H1 (cell line): Measurements from ENCODE around the gene RBM38. TPM values are rescaled to one million over a fixed set of nuclear protein-coding genes. Genes with fewer than 3 reads are reported as not detected.

Experiments
- CTCF ChIA-PET: fragments of 300-600 bp; sonication (Branson Sonifier 250); formaldehyde crosslinking; loops from one replicate; lab custom pipeline; 2021; ENCODE audit not compliant: partially characterized antibody; lab: Charles Lee
- POLR2A ChIA-PET: fragments of 300-600 bp; sonication (Branson Sonifier 250); formaldehyde crosslinking; loops from one replicate; lab custom pipeline; 2021; ENCODE audit warnings: inconsistent platforms; ENCODE audit not compliant: partially characterized antibody; lab: Charles Lee
- DNase-seq, 2 experiments: peaks; one replicate each; pipeline versions ENCODE4 v3.0.0 to v3.0.0-alpha.2; 2010 to 2022; ENCODE audit warnings: low spot score in 2 of 2, low read depth in 1 of 2, mixed read lengths in 1 of 2
- FAIRE-seq: peaks from 2 replicates; lab custom pipeline; 2011; peaks lifted over from hg19 to GRCh38; lab: Jason Lieb, UNC
- H2AFZ ChIP-seq: 2 replicates; pipeline ENCODE4 v1.8.1; 2012; ENCODE audit warnings: low read length, inconsistent platforms
- H2AK5ac ChIP-seq: 2 replicates; pipeline ENCODE4 v1.6.1; 2013; ENCODE audit warnings: low read depth, low read length
- H2BK120ac ChIP-seq: replicated peaks from 2 replicates; pipeline ENCODE3; 2013; ENCODE audit warnings: low read depth, low read length, inconsistent platforms
- H2BK12ac ChIP-seq: 2 replicates; pipeline ENCODE4 v1.6.1; 2013; ENCODE audit warnings: low read depth, low read length
- H2BK15ac ChIP-seq: 2 replicates; pipeline ENCODE4 v1.6.1; 2013; ENCODE audit warnings: low read length
- H2BK20ac ChIP-seq: 2 replicates; pipeline ENCODE4 v1.6.1; 2013; ENCODE audit warnings: low read length
- H2BK5ac ChIP-seq: 2 replicates; pipeline ENCODE4 v1.6.1; 2013; ENCODE audit warnings: low read depth, low read length
- H3K14ac ChIP-seq: 2 replicates; pipeline ENCODE4 v1.6.1; 2013; ENCODE audit warnings: inconsistent platforms; ENCODE audit not compliant: insufficient read length
- H3K18ac ChIP-seq: 2 replicates; pipeline ENCODE4 v1.6.1; 2013; ENCODE audit warnings: low read length; ENCODE audit errors: extremely low read depth
- H3K23ac ChIP-seq: 2 replicates; pipeline ENCODE4 v1.6.1; 2013; ENCODE audit warnings: inconsistent platforms; ENCODE audit not compliant: insufficient read length
- H3K23me2 ChIP-seq: 2 replicates; pipeline ENCODE4 v1.6.1; 2013; ENCODE audit warnings: low read depth, low read length
- H3K27ac ChIP-seq: 2 replicates; pipeline ENCODE4 v1.6.1; 2011; ENCODE audit warnings: low read depth, low read length, inconsistent platforms
- H3K27me3 ChIP-seq, 4 experiments: replicated peaks in 1 of 4; 1 replicate in 1 of 4; 2 replicates in 3 of 4; pipeline versions ENCODE4 v1.6.1 to v1.8.1; 2011 to 2013; ENCODE audit warnings: low read length in 3 of 4, mild to moderate bottlenecking in 3 of 4, inconsistent platforms in 2 of 4, mixed read lengths in 2 of 4, moderate library complexity in 1 of 4; ENCODE audit not compliant: control insufficient read depth in 3 of 4, insufficient read depth in 3 of 4; ENCODE audit errors: extremely low read depth in 1 of 4
- H3K36me3 ChIP-seq, 4 experiments: 2 replicates each; pipeline versions ENCODE4 v1.6.1 to v1.8.1; 2011 to 2013; ENCODE audit warnings: mild to moderate bottlenecking in 4 of 4, low read length in 3 of 4, moderate library complexity in 2 of 4, control low read depth in 1 of 4, inconsistent platforms in 1 of 4; ENCODE audit not compliant: insufficient read depth in 4 of 4, control insufficient read depth in 2 of 4
- H3K4ac ChIP-seq: replicated peaks from 2 replicates; pipeline ENCODE3; 2013; ENCODE audit warnings: low read length, low read depth, mixed read lengths, inconsistent platforms; ENCODE audit not compliant: insufficient read length
- H3K4me1 ChIP-seq, 4 experiments: replicated peaks in 1 of 4; 1 replicate in 1 of 4; 2 replicates in 3 of 4; pipeline versions ENCODE4 v1.6.1 to v1.8.1; 2011 to 2013; ENCODE audit warnings: low read length in 3 of 4, inconsistent platforms in 2 of 4, mixed read lengths in 1 of 4; ENCODE audit not compliant: insufficient read depth in 4 of 4, control insufficient read depth in 3 of 4
- H3K4me2 ChIP-seq, 2 experiments: 2 replicates each; pipeline versions ENCODE4 v1.6.1 to v1.8.1; 2011 to 2013; ENCODE audit warnings: low read depth in 2 of 2, low read length in 2 of 2, control low read depth in 1 of 2, inconsistent platforms in 1 of 2, mild to moderate bottlenecking in 1 of 2; ENCODE audit not compliant: insufficient read depth in 1 of 2
- H3K4me3 ChIP-seq, 4 experiments: fragments of 200-600, 300-600 bp in 1 of 4; sonication (generic), shearing (Covaris generic), sonication (Bioruptor Twin) in 1 of 4; 2 replicates each; pipeline versions ENCODE4 v1.5.1 to v1.8.1; 2011 to 2016; ENCODE audit warnings: low read length in 4 of 4, low read depth in 3 of 4, control low read depth in 2 of 4, inconsistent platforms in 2 of 4, mild to moderate bottlenecking in 2 of 4, mixed read lengths in 1 of 4, moderate library complexity in 1 of 4; ENCODE audit not compliant: insufficient read depth in 2 of 4; ENCODE audit errors: extremely low read depth in 1 of 4
- H3K56ac ChIP-seq: replicated peaks from 2 replicates; pipeline ENCODE3; 2013; ENCODE audit warnings: low read depth, mild to moderate bottlenecking, mixed read lengths, low read length, inconsistent platforms; ENCODE audit not compliant: insufficient read length
- H3K79me1 ChIP-seq: 2 replicates; pipeline ENCODE4 v1.6.1; 2013; ENCODE audit warnings: low read depth, low read length, control low read depth
- H3K79me2 ChIP-seq, 2 experiments: 2 replicates each; pipeline versions ENCODE4 v1.6.1 to v1.8.1; 2012 to 2013; ENCODE audit warnings: low read length in 2 of 2, mild to moderate bottlenecking in 2 of 2, inconsistent platforms in 1 of 2; ENCODE audit not compliant: insufficient read depth in 2 of 2, control insufficient read depth in 1 of 2
- H3K9ac ChIP-seq, 4 experiments: replicated peaks in 1 of 4; 1 replicate in 1 of 4; 2 replicates in 3 of 4; pipeline versions ENCODE4 v1.6.1 to v1.8.1; 2011 to 2013; ENCODE audit warnings: low read depth in 3 of 4, low read length in 3 of 4, control low read depth in 2 of 4, mild to moderate bottlenecking in 2 of 4, moderate library complexity in 2 of 4, inconsistent platforms in 1 of 4; ENCODE audit errors: extremely low read depth in 1 of 4
- H3K9me3 ChIP-seq, 2 experiments: 2 replicates each; pipeline versions ENCODE4 v1.6.1 to v1.8.1; 2012 to 2013; ENCODE audit warnings: mild to moderate bottlenecking in 2 of 2, moderate library complexity in 2 of 2, control low read depth in 1 of 2, inconsistent platforms in 1 of 2, low read depth in 1 of 2, low read length in 1 of 2, mixed read lengths in 1 of 2; ENCODE audit not compliant: insufficient read depth in 2 of 2
- H4K20me1 ChIP-seq, 2 experiments: replicated peaks in 1 of 2; 2 replicates each; pipeline versions ENCODE3 to v1.8.1; 2011 to 2013; ENCODE audit warnings: inconsistent platforms in 2 of 2, low read length in 2 of 2, mild to moderate bottlenecking in 1 of 2; ENCODE audit not compliant: insufficient read depth in 2 of 2, control insufficient read depth in 1 of 2
- H4K5ac ChIP-seq: 2 replicates; pipeline ENCODE4 v1.6.1; 2013; ENCODE audit warnings: low read length, low read depth, mixed read lengths, inconsistent platforms; ENCODE audit not compliant: insufficient read length
- H4K8ac ChIP-seq: 2 replicates; pipeline ENCODE4 v1.8.0; 2013; ENCODE audit warnings: mild to moderate bottlenecking, moderate library complexity, low read length, inconsistent platforms; ENCODE audit not compliant: insufficient read depth; ENCODE audit errors: extremely low read depth
- H4K91ac ChIP-seq: replicated peaks from 2 replicates; pipeline ENCODE3; 2013; ENCODE audit warnings: low read length, mixed read lengths, inconsistent platforms; ENCODE audit not compliant: insufficient read length
- CREB1 ChIP-seq: IDR thresholded peaks from 2 replicates; pipeline ENCODE4 v1.6.1; 2012; ENCODE audit warnings: inconsistent platforms
- CTBP2 ChIP-seq: IDR thresholded peaks from 2 replicates; pipeline ENCODE4 v1.7.0; 2011; ENCODE audit warnings: borderline replicate concordance, mild to moderate bottlenecking, moderate library complexity, mixed read lengths, low read length; ENCODE audit not compliant: insufficient read depth, insufficient read length
- SP4 ChIP-seq: IDR thresholded peaks from 2 replicates; pipeline ENCODE4 v1.6.1; 2012; ENCODE audit warnings: low read length, inconsistent platforms
- TEAD4 ChIP-seq: IDR thresholded peaks from 2 replicates; pipeline ENCODE4 v1.6.1; 2012; ENCODE audit warnings: low read depth, low read length, inconsistent platforms, mixed read lengths
- WGBS, 2 experiments: shearing (Covaris generic) in 1 of 2; methylation state at CpG; one replicate each; pipeline versions ENCODE4 v1.1.6 to v1.1.7; 2013 to 2015; ENCODE audit warnings: low lambda C conversion rate in 2 of 2, mixed read lengths in 2 of 2, inconsistent platforms in 1 of 2, low coverage in 1 of 2, missing lambda C conversion rate in 1 of 2; ENCODE audit not compliant: insufficient replicate concordance in 2 of 2, insufficient coverage in 1 of 2, insufficient read length in 1 of 2; ENCODE audit errors: extremely low coverage in 1 of 2, missing lambda C conversion rate in 1 of 2; 5-methylcytosine and 5-hydroxymethylcytosine counted together
- polyA plus RNA-seq, 7 experiments: library from polyadenylated mRNA; depleted of rRNA in 3 of 7; stranded (reverse) in 5 of 7; unstranded in 2 of 7; fragments of >200 nt in 5 of 7; fragments of 200-250 nt in 2 of 7; gene quantifications; 1 replicate in 5 of 7; 2 replicates in 1 of 7; 4 replicates in 1 of 7; pipeline versions ENCODE4 v1.2.1 to v1.2.3, GENCODE V29; 2011 to 2013; ENCODE audit warnings: missing spikeins in 2 of 7, mixed read lengths in 2 of 7
- total RNA-seq: library from RNA; stranded (reverse); fragmentation: NEBNext Ultra II Directional; extraction: Animal tissue kit (Norgen Biotek cat#: 25700); gene quantifications from 2 replicates; pipeline ENCODE4 v1.2.1, GENCODE V29; 2021

The RBM38 gene
- total and polyA plus RNA-seq, 2 of the 8 experiments (the other 6 are each of a cell fraction or from before 2014, with no cell fraction given), result 57.7 to 109 TPM

- FAIRE-seq, result no peak
- CTCF ChIA-PET, result interaction anchor here (0.8 to 6.5 kb wide), 15 partner anchors 10 to 296 kb away, joined by 3 to 83 read pairs (median 8); partner anchors contain the start of gene SPO11
- no peak for TF ChIP-seq CTBP2
- TF ChIP-seq SP4, result no peak
- TF ChIP-seq TEAD4, result no peak
- no peak for TF ChIP-seq CREB1
Measured at GRCh38 chr20:57347393-57347792, 43.8 kb upstream of the RBM38 start.

More at GRCh38 chr20:57347393-57347792, 43.8 kb upstream of the RBM38 start:
- Histone ChIP-seq H3K27me3 (no peaks in the 10 kb centered on the region), H3K36me3 (no peaks in the 10 kb centered on the region), H4K5ac (no peak overlapping the region), H3K79me2 (peaks cover 11 to 13% of the 10 kb centered on the region in 2 experiments), H2BK15ac (no peak overlapping the region), H3K4me3 (no peak overlapping the region), H3K9me3 (no peaks in the 10 kb centered on the region), H4K20me1 (peaks cover 0 to 3% of the 10 kb centered on the region in 2 experiments), H3K4ac (no peak overlapping the region), H2BK120ac (no peak overlapping the region), H2BK20ac (no peak overlapping the region), H3K27ac (no peak overlapping the region), H3K4me2 (no peak overlapping the region), H3K14ac (no peak overlapping the region), H3K23ac (no peak overlapping the region), H3K79me1 (peaks cover 8% of the 10 kb centered on the region), H4K91ac (no peak overlapping the region), H3K56ac (no peak overlapping the region), H2BK12ac (no peak overlapping the region), H3K18ac (no peak overlapping the region), H3K9ac (no peak overlapping the region), H3K23me2 (peaks cover 5% of the 10 kb centered on the region; the same call in 1 of the 2 replicates), H3K4me1 (peaks cover 0 to 9% (median 3%) of the 10 kb centered on the region in 4 experiments; a peak in 5 of 7 replicates), H4K8ac (no peak overlapping the region), H2BK5ac (no peak overlapping the region), H2AK5ac (no peak overlapping the region), H2AFZ (no peak overlapping the region)
- 86% methylated on average over 4 of the region's 4 CpGs; no CpG with 5 or more reads in 1 of the 2 experiments for WGBS, 2 experiments
- DNase-seq, result no peak
- POLR2A ChIA-PET, result no interaction called here
